HL-60 (cell line): ENCODE data around the gene CTNND2.

Experiments
- DNase-seq, 2 experiments: peaks; one replicate each; pipeline ENCODE4 v3.0.0-alpha.2; 2010 to 2020; ENCODE audit warnings: low read depth in 1 of 2, low spot score in 1 of 2
- H3K27ac ChIP-seq: fragments of 250-450 bp; sonication (Bioruptor Pico); replicated peaks from 2 replicates; pipeline ENCODE4 v1.5.1; 2020; ENCODE audit warnings: mild to moderate bottlenecking, moderate library complexity
- H3K27me3 ChIP-seq: fragments of 250-450 bp; sonication (Bioruptor Pico); 2 replicates; pipeline ENCODE4 v1.5.1; 2021; ENCODE audit warnings: mild to moderate bottlenecking, moderate library complexity; ENCODE audit not compliant: insufficient read depth, poor library complexity, severe bottlenecking
- H3K4me3 ChIP-seq: replicated peaks from 2 replicates; pipeline ENCODE4 v1.5.1; 2011; ENCODE audit warnings: mild to moderate bottlenecking, control low read depth, low read length; ENCODE audit not compliant: insufficient read depth
- CTCF ChIP-seq: IDR thresholded peaks from one replicate; pipeline ENCODE4 v1.5.1; 2011; ENCODE audit warnings: low read length, control low read depth, inconsistent platforms; ENCODE audit not compliant: insufficient read depth
- GABPA ChIP-seq: IDR thresholded peaks from 2 replicates; pipeline ENCODE4 v1.6.1; 2012; ENCODE audit warnings: low read depth
- POLR2AphosphoS5 ChIP-seq: IDR thresholded peaks from 2 replicates; pipeline ENCODE4 v1.6.1; 2012; ENCODE audit warnings: low read depth
- REST ChIP-seq: IDR thresholded peaks from 2 replicates; pipeline ENCODE4 v1.6.1; 2012; ENCODE audit warnings: low read depth; ENCODE audit not compliant: insufficient replicate concordance
- SPI1 ChIP-seq: IDR thresholded peaks from 2 replicates; pipeline ENCODE4 v1.6.1; 2012; ENCODE audit warnings: low read depth, mild to moderate bottlenecking, borderline replicate concordance

Gene CTNND2

GRCh38 chr5:11902201-11902619 lies 2.0 kb downstream of the CTNND2 start:
- Histone ChIP-seq H3K27ac (no peak overlapping the region), H3K27me3 (peaks cover 24% of the 10 kb centered on the region), H3K4me3 (no peak overlapping the region)
- no peak for TF ChIP-seq CTCF
- TF ChIP-seq GABPA, result no peak
- no peak for TF ChIP-seq POLR2AphosphoS5
- no peak for TF ChIP-seq REST
- no peak for TF ChIP-seq SPI1
- DNase-seq, result no peak

GRCh38 chr5:11898787-11899186 lies 5.5 kb downstream of the CTNND2 start:
- TF ChIP-seq GABPA (no peak), SPI1 (no peak), REST (no peak), POLR2AphosphoS5 (no peak), CTCF (no peak)
- H3K27me3 ChIP-seq, result peaks cover 15% of the 10 kb centered on the region
- H3K27ac ChIP-seq, result no peak overlapping the region
- no peak for DNase-seq
- no peak overlapping the region for H3K4me3 ChIP-seq

GRCh38 chr5:11897781-11898180 lies 6.5 kb downstream of the CTNND2 start:
- no peak overlapping the region for H3K27ac ChIP-seq
- no peak overlapping the region for H3K4me3 ChIP-seq

More at GRCh38 chr5:11897781-11898180, 6.5 kb downstream of the CTNND2 start:
- H3K27me3 ChIP-seq, result peaks cover 8% of the 10 kb centered on the region
- no peak for DNase-seq
- TF ChIP-seq GABPA (no peak), REST (no peak), POLR2AphosphoS5 (no peak), SPI1 (no peak), CTCF (no peak)
